HG02610 (cell line): ENCODE results near the gene HCN3.
"Not testable (repeated sequence)": the region's sequence is repeated elsewhere in the genome, so short reads cannot be mapped to it uniquely, and the experiment has no call there.

Source experiments
- ATAC-seq: cut with Tn5 transposase; IDR thresholded peaks from one replicate; pipeline ENCODE4 v1.9.1; 2021; ENCODE audit warnings: mild to moderate bottlenecking, moderate library complexity; ENCODE audit not compliant: unreplicated experiment

Gene HCN3

GRCh38 chr1:155282488-155283091, 5.3 kb downstream of the HCN3 start:
- ATAC-seq: no peak

- ATAC-seq: no peak
Measured at GRCh38 chr1:155284476-155284875, 7.2 kb downstream of the HCN3 start.

- no peak for ATAC-seq
Measured at GRCh38 chr1:155285063-155285462, 7.8 kb downstream of the HCN3 start.

- ATAC-seq: no peak
Measured at GRCh38 chr1:155285631-155286044, 8.4 kb downstream of the HCN3 start.

GRCh38 chr1:155286544-155286943, 9.3 kb downstream of the HCN3 start:
- no peak for ATAC-seq

- ATAC-seq: no peak
Measured at GRCh38 chr1:155287987-155288543, 10.8 kb downstream of the HCN3 start.

GRCh38 chr1:155291006-155291405, 13.7 kb downstream of the HCN3 start:
- not testable (repeated sequence) for ATAC-seq

- no peak for ATAC-seq
Measured at GRCh38 chr1:155293086-155293749, 16.0 kb downstream of the HCN3 start.

GRCh38 chr1:155294520-155295182, 17.4 kb downstream of the HCN3 start:
- no peak for ATAC-seq

GRCh38 chr1:155295183-155295941, 18.1 kb downstream of the HCN3 start:
- ATAC-seq: no peak

- ATAC-seq: no peak
Measured at GRCh38 chr1:155295942-155296267, 18.6 kb downstream of the HCN3 start.

GRCh38 chr1:155296661-155297060, 19.4 kb downstream of the HCN3 start:
- no peak for ATAC-seq

GRCh38 chr1:155297384-155297783, 20.1 kb downstream of the HCN3 start:
- ATAC-seq: no peak

- ATAC-seq: no peak
Measured at GRCh38 chr1:155300024-155300423, 22.8 kb downstream of the HCN3 start.

GRCh38 chr1:155300553-155301329, 23.5 kb downstream of the HCN3 start:
- ATAC-seq: no peak

GRCh38 chr1:155301342-155301841, 24.1 kb downstream of the HCN3 start, which contains the start of gene PKLR:
Gene PKLR (minus strand): TSS chr1:155301438. CDS start chr1:155301395, 43 bp downstream.
- ATAC-seq: no peak

- no peak for ATAC-seq
Measured at GRCh38 chr1:155304558-155305063, 27.3 kb downstream of the HCN3 start.

- ATAC-seq: no peak
Measured at GRCh38 chr1:155305881-155306391, 28.7 kb downstream of the HCN3 start.

GRCh38 chr1:155307247-155307740, 30.0 kb downstream of the HCN3 start:
- ATAC-seq: no peak
